ENCODE data around the gene ACAP2.
"Not testable (repeated sequence)": the region's sequence is repeated elsewhere in the genome, so short reads cannot be mapped to it uniquely, and the experiment has no call there.

Gene ACAP2

GRCh38 chr3:195441992-195442572 lies 738 bp downstream of the ACAP2 start:
- DNase-seq (ENCODE audit: low read depth) = peak; percentile 23

- DNase-seq (ENCODE audit: low read depth) = no peak
These were observed 1.3 kb downstream of the ACAP2 start for GRCh38 chr3:195441476-195441991.

- no peak for DNase-seq (ENCODE audit: low read depth)
These were observed 1.8 kb downstream of the ACAP2 start for GRCh38 chr3:195441051-195441450.

GRCh38 chr3:195440379-195440778 lies 2.4 kb downstream of the ACAP2 start:
- no peak for DNase-seq (ENCODE audit: low read depth)

- no peak for DNase-seq (ENCODE audit: low read depth)
These were observed 4.4 kb downstream of the ACAP2 start for GRCh38 chr3:195438371-195438770.

DNA sequence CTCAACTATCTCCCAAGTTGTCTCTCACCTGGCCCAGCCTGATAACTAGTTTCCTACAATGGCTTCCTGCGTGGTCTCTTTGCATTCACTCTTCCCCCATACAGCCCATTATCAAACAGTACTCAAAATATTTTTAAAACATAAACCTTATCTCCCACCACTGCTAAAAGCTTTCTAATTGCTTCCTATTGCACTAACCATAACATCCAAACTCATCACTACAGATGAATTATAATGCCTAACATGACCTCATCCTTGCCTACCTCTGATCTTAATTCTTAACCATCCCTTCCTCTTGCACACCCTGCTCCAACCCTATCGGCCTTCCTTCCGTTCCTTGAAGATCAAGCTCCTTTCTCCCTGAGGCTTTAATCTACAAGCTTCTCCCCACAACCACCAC lies 17.0 kb downstream of the ACAP2 start:
- no peak for DNase-seq (ENCODE audit: low read depth)

DNA sequence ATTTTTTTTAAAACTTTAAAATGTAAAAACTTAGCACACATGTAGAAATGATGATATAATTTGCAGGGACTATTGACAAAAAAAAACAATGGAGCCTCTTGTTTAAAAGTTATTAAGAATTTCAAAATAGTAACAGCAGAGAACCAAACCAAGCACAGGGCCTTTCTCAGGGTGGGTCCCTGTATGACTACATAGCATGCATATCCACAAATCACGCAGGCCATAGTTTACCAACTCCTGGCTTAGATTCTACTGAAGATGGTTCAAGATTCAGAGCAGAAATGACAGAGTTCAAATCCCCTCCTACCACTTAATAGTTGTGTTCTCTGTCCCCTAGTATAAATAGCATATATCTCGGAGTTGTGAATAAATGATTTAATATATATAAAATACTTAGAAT lies 19.0 kb downstream of the ACAP2 start:
- DNase-seq (ENCODE audit: low read depth) = no peak

DNA sequence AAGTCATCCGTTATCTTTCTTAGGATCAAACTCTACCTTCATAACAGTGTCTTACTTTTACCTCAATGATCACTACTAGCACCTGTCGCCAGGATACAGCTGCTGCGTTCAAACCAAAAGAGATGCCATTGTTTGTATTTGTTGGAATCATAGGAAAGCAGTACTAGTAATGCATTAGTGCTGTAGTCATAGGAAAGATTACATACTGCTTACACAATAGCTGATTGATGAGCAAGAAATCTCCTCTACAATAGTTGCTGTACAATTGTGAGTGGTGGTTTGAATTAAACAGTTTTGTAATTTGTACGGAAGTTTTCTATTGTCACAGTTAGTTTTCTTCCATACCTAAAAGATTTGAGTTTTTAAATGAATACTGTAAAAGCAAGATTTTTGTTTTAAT lies 21.4 kb downstream of the ACAP2 start:
- no peak for DNase-seq (ENCODE audit: low read depth)

DNA sequence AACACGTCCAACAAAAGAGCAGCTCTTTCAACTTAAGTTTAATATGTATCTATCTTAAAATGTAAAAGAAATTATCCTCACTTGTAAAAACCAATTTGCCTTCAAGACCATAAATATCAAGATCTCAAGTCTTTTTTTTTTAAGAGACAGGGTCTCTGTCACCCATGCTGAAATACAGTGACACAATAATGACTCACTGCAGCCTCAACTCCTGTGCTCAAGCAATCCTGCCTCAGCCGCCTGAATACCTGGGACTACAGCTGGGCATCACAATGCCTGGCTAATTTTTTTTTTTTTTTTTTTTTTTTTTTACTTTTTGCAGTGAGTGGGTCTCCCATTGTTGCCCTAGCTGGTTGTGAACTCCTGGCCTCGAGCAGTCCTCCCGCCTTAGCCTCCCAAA lies 26.0 kb downstream of the ACAP2 start:
- no peak for DNase-seq (ENCODE audit: low read depth)

DNA sequence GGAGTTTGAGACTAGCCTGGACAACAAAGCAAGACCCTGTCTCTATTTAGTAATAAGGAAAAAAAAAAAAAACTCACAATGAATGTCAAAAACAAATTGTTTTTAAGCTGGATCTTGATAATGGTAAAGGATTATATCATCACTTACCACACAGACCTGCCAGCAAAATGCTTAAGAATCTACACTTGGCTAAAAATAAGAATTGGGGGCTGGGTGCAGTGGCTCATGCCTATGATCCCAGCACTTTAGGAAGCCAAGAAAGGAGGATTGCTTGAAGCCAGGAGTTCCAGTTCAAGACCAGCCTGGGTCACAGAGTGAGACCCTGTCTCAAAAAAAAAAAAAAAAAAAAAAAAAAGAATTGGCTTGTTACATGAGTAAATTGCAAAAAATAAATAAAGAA lies 31.0 kb downstream of the ACAP2 start:
- no peak for DNase-seq (ENCODE audit: low read depth)

DNA sequence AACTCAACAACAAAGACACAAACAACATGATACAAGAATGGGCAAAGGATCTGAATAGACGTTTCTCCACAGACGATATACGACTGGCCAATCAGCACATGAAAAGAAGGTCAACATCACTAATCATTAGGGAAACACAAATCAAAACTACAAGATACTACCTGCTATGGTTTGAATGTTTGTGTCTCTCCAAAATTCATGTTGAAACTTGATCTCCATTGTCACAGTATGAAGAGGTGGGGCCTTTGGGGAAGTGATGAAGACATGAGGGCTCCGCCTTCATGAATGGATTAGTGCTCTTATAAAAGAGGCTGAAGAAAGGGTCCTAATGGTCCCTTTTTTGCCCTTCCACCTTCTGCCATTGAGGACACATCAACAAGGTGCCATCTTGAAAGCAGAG lies 32.3 kb downstream of the ACAP2 start:
- no peak for DNase-seq (ENCODE audit: low read depth)

- DNase-seq (ENCODE audit: low read depth) = no peak
These were observed 35.0 kb downstream of the ACAP2 start for GRCh38 chr3:195407531-195408409.

- no peak for DNase-seq (ENCODE audit: low read depth)
These were observed 37.2 kb downstream of the ACAP2 start for GRCh38 chr3:195405651-195406050.

DNA sequence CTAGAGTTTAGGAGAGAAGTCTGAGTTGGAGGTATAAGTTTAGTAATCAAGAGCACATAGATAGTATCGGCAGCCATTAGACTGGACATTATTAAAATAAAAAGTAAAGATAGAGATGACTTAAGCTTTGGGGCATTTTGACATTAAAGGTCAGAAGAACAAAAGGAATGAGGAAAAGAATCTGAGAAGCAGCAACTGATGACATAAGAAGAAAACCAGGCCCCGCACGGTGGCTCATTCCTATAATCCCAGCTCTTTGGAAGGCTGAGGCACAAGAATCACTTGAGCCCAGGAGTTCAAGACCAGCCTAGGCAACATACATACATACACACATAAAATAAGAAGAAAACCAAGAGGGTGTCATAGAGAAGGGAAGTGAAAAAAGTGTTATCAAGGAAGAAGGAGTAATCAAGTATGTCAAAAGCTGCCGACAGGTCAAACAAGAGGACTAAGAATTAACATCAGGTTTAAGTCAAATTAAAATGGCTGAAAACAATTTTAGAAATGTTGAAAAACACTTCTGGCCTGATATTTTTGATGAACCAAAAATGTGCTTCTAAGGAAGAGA lies 38.9 kb downstream of the ACAP2 start:
- DNase-seq (ENCODE audit: low read depth) = no peak

GRCh38 chr3:195403244-195403643 lies 39.6 kb downstream of the ACAP2 start:
- DNase-seq (ENCODE audit: low read depth) = no peak

DNA sequence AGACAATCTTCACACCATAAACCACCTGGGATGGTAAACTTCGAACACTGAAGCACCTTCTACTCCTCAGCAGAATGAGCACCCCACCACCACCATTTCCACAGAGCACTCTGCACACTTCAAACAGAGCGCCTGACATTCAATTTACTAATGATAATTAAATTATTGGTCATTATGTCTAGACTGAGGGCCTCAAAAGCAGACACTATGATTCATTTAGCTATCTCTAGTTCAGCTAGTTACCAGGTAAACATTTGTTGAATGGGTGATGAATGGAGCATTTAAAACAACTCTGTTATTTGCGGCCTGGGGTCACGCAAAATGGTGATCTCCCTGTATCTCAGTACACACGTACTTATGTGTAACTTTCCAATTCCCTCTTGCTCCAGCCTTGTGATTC lies 40.9 kb downstream of the ACAP2 start:
- no peak for DNase-seq (ENCODE audit: low read depth)

GRCh38 chr3:195398460-195398859 lies 44.4 kb downstream of the ACAP2 start:
- not testable (repeated sequence) for DNase-seq (ENCODE audit: low read depth)

DNA sequence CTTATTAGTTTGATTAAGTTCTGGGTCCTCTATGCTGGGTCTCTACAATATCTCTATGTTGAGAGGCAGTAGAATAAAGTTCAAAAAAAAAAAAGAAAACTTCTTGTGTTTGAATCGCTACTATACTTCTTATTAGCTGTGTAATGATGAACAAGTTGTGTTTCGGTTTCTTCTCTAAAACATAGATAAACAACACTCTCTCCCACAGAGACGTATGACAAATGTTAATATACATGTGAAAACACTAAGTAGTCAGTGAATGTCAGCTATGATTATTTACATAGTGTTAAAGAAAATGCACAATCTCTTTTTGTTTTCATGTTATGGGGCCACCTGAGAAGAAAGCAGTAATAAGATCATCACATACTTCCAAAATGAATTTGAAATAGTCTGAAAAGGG lies 45.3 kb downstream of the ACAP2 start:
- DNase-seq (ENCODE audit: low read depth) = no peak

DNA sequence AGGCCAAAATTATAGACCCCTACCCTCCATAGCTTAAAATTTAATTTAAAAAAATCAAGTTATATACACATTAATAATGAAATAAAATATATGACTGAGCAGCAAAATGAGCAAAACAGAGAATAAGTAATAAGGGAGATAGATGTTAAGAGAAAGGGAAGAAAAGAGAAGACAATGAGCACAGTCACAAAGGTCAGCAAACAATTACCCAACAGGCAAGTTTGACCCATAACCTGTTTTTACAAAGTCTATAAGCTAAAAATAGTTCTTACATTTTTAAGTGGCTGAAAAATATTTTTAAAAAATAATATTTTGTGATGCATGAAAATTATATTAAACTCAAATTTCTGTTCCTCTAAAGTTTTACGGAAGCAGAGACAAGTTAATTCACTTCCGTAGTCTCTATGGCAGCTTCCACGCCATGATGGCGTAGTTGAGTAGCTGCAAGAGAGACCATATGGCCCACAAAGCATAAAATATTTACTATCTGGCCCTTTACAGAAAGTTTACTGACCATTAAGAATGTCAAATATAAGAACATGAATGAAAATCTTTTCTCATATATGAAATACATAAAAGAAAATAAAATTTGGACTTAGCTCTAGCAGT lies 47.5 kb downstream of the ACAP2 start:
- no peak for DNase-seq (ENCODE audit: low read depth)

- no peak for DNase-seq (ENCODE audit: low read depth)
These were observed 48.1 kb downstream of the ACAP2 start for GRCh38 chr3:195394700-195395099.

GRCh38 chr3:195394024-195394423 lies 48.8 kb downstream of the ACAP2 start:
- DNase-seq (ENCODE audit: low read depth) = no peak

- DNase-seq (ENCODE audit: low read depth) = no peak
These were observed 54.4 kb downstream of the ACAP2 start for GRCh38 chr3:195388380-195388779.

- no peak for DNase-seq (ENCODE audit: low read depth)
These were observed 56.1 kb downstream of the ACAP2 start for GRCh38 chr3:195386739-195387138.
